ENCODE data around the gene PDZRN3. TPM values are rescaled to one million over a fixed set of nuclear protein-coding genes. Genes with fewer than 3 reads are reported as not detected.

Gene PDZRN3
- total RNA-seq, 1 donor from 2014 or later, result 16.0 TPM

GRCh38 chr3:73365756-73366397 lies 258.9 kb downstream of the PDZRN3 start:
- no peaks in the 10 kb centered on the region for H3K4me1 ChIP-seq
- intact Hi-C loops (cut with DNase I), result no loop called here
- TF ChIP-seq CTCF (IDR thresholded peaks at IDR 0.05), result no peak

GRCh38 chr3:73364517-73364916 lies 260.2 kb downstream of the PDZRN3 start:
- Histone ChIP-seq H3K4me3 (no peak overlapping the region), H3K36me3 (no peaks in the 10 kb centered on the region), H3K27ac (no peak overlapping the region), H3K27me3 (ENCODE audit: low read depth) (no peaks in the 10 kb centered on the region), H3K4me1 (no peaks in the 10 kb centered on the region), H3K9me3 (no peaks in the 10 kb centered on the region)
- ATAC-seq, result no peak
- intact Hi-C loops (cut with DNase I), result no loop called here
- no peak for DNase-seq
- no peak for TF ChIP-seq CTCF (IDR thresholded peaks at IDR 0.05)

More at GRCh38 chr3:73365756-73366397, 258.9 kb downstream of the PDZRN3 start:
- Histone ChIP-seq H3K27me3 (ENCODE audit: low read depth) (no peaks in the 10 kb centered on the region), H3K9me3 (no peaks in the 10 kb centered on the region), H3K36me3 (no peaks in the 10 kb centered on the region), H3K4me3 (no peak overlapping the region), H3K27ac (no peak overlapping the region)
- no peak for DNase-seq
- no peak for ATAC-seq

GRCh38 chr3:73363093-73363492 lies 261.6 kb downstream of the PDZRN3 start:
- ATAC-seq, result no peak
- no peak overlapping the region for H3K27ac ChIP-seq
- no peaks in the 10 kb centered on the region for H3K4me1 ChIP-seq
- no peak overlapping the region for H3K4me3 ChIP-seq
- H3K36me3 ChIP-seq, result no peaks in the 10 kb centered on the region
- TF ChIP-seq CTCF (IDR thresholded peaks at IDR 0.05), result no peak
- no peaks in the 10 kb centered on the region for H3K9me3 ChIP-seq
- intact Hi-C loops (cut with DNase I), result no loop called here
- no peaks in the 10 kb centered on the region for H3K27me3 ChIP-seq (ENCODE audit: low read depth)
- no peak for DNase-seq

- no peak overlapping the region for H3K4me3 ChIP-seq
- no peaks in the 10 kb centered on the region for H3K9me3 ChIP-seq
- no peak for DNase-seq
- no peaks in the 10 kb centered on the region for H3K27me3 ChIP-seq (ENCODE audit: low read depth)
- TF ChIP-seq CTCF (IDR thresholded peaks at IDR 0.05), result no peak
- H3K27ac ChIP-seq, result no peak overlapping the region
- intact Hi-C loops (cut with DNase I), result no loop called here
- no peaks in the 10 kb centered on the region for H3K36me3 ChIP-seq
- H3K4me1 ChIP-seq, result no peaks in the 10 kb centered on the region
- ATAC-seq, result no peak
Measured at GRCh38 chr3:73361591-73361990, 263.1 kb downstream of the PDZRN3 start.

GRCh38 chr3:73353649-73354217 lies 271.0 kb downstream of the PDZRN3 start:
- no peak for DNase-seq
- Histone ChIP-seq H3K27ac (no peak overlapping the region), H3K27me3 (ENCODE audit: low read depth) (no peaks in the 10 kb centered on the region), H3K4me3 (no peak overlapping the region), H3K36me3 (no peaks in the 10 kb centered on the region), H3K9me3 (no peaks in the 10 kb centered on the region), H3K4me1 (no peaks in the 10 kb centered on the region)
- no peak for TF ChIP-seq CTCF (IDR thresholded peaks at IDR 0.05)
- ATAC-seq, result no peak
- intact Hi-C loops (cut with DNase I), result no loop called here
